Islet of Langerhans (tissue), 1 donor: ENCODE measurements around the gene CCDC12.

ENCODE experiments used
- FAIRE-seq: peaks from one replicate; lab custom pipeline; 2011; peaks lifted over from hg19 to GRCh38; lab: Jason Lieb, UNC

CCDC12 gene

DNA sequence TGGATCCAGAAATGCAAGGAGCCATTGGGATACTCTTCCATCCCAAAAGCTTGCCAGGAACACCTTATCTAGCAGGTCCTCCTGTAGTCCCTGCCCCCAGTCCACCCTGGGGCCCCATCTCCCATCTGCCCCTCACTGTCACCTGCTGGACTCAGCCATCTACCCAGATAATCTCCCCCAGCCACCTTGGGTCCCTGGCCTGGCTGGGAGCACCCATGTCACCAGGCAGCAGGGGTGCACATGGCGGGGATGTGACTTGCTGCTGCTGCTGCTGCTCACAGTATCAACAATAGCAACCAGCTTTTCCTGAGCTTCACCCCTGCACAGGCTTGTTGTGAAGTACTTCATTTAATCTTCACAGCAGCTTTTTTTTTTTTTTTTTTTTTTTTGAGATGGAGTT lies 86.4 kb downstream of the CCDC12 start:
- FAIRE-seq: no peak

DNA sequence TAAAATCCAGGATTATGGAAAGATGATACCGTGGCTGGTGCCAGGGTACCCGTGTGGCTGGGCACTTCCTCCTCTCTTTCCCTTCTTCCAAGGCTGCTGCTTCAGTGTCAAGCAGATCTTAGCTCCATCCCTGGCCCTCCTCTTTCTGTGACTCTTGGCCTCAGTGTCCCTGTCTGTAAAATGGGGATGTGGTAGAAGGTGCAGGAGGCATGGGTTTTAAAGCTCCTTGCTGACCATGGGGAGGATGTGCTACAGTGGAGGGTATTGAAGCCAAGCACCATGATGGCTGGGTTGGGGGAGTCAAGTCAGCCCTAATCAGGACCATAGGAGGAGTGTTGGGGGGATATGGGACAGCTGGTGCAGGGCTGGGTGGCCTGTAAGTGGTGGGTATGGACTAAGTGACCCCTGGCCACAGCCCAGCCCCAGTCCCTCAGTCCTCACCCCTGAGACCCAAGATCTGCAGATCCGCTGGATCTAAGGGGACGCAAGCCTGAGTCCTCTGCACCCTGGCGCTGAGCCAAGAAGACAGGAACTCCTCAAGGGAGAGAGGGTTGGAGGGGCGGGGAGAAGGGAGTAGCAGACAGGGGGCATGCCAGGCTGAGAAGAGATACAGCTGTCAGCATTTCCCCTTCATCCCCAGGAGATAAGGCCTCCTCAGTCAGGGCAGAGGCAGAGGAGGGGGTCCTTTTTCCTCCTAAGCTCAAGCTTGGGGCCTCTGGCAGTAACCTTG lies 87.0 kb downstream of the CCDC12 start:
- FAIRE-seq: no peak

DNA sequence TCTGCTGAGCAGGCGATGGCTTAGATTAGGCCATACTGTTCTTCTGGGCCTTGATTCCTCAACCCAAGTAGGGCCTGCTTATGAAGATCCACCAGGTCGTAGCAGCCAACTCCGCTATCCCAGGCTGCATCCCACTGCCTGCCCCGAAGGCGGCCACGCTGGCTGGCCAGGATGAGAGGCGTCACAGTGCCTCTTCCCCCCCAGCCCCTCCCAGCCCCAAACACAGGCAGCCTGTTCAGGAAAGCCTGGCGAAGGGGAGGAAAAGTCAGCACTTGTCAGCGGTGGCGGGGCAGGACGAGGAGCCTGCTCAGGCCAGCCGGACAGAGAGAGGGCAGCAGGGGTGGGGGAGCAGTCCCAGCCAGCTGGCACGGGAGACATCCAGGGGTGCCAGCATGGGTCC lies 87.8 kb downstream of the CCDC12 start:
- no peak for FAIRE-seq

DNA sequence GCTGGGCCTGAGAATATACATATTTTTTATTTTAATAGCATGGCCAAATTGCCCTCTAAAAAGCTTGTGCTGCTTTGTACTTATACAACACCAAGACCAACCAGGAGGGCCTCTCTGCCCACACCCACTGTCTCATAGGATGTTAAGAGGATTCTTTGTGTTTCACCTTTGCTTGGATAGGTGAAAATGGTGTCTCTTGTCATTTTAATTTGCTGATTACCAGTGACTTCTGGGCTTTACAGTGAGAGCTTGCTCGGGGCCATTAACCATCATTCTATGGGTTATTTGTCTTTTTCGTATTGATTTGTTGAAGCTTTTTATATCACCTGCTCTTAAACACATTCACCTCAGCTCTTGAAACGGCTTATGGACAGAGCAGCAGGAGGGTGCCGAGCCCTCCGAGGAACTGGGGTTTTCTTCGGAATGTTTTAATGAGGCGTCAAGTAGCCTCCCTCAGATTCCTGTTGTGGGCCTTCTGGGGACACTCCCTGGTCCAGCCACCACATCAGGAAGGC lies 88.5 kb downstream of the CCDC12 start:
- FAIRE-seq: no peak

DNA sequence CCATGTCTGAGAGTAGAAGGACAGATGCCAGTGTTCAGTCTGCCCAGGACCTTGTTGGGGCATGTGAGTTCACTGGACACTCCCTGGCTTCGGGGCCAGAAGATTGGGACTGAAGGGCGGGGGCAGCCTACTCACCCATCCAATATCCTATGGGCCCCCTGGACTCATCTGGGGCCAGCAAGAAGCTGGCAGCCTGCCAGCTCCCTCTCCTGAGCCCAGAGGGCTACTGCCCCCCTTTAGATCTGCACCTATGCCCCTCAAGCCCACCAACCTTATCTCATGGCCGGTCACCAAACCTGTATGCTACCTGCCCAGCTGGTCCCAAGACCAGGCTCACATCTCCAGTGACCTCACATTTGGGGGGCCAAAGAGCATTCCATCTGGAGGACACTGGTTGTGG lies 90.9 kb downstream of the CCDC12 start:
- no peak for FAIRE-seq

DNA sequence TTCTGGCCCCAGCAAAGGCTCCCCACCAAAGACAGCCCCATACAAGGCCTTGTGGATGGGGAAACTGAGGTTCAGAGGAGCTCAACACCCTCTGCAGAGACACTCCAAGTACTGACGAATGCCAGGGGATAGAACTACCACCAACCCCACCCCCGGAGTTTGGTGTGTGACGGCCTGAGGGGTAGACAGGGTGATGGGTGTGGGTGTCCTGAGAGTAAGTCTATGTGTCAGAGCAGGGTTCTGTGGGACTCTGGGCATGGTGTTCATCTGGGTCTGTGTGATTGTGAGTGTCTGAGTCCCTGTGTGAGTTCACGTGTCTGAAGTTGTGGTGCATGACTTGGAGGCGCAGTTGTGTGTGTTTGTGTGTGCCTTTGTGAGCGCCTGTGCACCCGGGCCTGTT lies 91.6 kb downstream of the CCDC12 start:
- FAIRE-seq: no peak

DNA sequence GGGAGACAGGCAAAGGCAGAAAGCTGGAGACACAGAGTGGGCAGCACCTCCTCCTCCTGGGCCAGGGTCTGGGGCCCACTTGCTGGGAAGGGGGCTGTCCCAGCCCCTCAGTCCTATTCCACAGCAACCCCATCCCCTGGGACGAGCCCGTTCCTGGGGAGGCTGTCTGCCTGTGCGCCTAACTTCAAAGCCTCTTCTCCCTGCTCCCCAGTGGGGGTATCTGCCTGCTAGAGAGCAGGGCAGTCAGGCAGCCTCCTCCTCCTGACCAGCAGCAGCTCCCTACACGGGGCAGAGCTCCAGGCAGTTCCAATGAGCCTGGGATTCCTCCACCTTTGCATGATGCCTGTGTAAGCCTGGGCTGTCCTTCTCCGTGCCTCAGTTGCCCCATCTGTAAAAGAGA lies 92.1 kb downstream of the CCDC12 start:
- FAIRE-seq: no peak

DNA sequence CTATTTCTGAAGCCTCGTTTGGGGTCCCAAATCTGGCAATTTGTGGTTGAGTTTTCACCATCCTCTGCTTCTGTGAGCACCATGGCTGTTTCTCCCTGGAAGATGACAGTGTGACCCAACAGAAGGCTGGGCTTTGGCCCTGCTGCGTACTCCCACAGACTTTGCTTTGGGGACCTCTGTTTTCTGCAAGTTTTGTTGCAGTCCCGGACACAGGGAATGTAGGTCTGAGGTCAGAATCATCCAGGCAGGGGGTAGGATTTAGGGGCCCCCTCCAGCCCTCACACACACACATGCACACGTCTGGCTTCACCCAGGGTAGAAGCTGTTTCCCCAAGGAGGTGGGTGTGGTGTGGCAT lies 92.7 kb downstream of the CCDC12 start:
- FAIRE-seq: no peak

DNA sequence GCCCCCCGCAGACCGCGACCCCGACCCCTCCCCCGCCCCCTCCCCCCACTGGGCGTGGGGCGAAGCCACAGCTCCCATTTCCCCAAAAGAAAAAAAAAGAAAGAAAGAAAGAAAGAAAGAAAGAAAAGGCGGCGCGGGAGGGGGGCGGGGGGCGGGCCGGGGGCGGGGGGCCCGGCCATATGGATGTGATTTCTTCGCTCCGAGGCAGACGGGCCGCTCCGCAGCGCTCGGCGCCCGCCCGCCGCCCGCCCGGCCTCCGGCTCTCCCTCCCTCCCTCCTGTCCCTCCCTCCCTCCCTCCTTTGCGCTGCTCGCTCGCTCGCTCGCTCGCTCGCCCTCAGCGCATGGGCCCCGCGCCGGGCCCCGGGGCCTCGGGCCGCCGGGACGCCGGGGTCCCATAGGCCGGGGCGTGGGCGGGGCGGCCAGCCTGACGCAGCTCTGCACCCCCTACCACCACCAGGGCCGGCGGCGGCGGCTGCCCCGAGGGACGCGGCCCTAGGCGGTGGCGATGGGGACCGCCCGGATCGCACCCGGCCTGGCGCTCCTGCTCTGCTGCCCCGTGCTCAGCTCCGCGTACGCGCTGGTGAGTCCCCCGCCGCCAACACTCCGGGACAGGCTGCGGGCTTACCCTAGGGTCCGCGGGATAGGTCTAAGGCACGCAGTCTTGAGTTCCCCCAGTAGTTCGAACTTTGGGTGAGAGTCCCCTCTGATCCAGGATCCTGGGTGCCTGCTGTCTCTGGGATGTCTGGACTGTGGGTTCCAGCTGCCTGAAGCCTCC lies 93.3 kb downstream of the CCDC12 start:
- FAIRE-seq: no peak

DNA sequence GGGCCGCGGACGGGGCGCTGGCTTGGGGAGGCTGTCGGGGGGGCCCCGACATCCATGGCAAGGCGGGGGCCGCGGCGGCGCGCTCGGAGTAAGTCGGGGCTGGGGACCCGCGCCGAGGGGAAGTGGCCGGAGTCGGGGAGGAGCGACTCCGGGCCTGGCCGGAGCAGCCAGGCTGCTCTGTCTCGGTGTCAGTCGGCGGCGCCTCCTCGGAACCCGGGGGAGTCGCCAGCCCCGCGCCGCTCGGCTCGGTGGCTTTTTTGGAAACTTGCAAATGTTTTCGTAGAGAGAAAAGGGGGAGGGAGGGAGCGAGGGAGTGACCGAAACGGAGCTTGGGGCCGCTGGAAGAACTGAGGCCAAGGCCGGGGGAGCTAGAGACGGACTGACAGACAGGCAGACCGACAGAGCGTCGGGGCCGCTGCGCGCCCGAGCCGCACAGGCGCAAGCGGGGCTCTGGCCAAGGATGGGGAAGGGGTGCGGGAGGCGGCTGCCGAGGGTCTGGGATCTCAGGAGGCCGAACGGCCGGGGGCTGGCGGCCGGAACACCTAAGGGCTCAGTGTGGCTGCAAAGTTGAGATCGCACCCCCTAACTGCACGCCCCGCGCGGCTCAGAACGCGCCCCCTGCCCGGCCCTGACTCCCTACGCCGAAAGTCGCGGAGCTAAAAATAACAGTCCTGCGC lies 94.0 kb downstream of the CCDC12 start:
- no peak for FAIRE-seq

DNA sequence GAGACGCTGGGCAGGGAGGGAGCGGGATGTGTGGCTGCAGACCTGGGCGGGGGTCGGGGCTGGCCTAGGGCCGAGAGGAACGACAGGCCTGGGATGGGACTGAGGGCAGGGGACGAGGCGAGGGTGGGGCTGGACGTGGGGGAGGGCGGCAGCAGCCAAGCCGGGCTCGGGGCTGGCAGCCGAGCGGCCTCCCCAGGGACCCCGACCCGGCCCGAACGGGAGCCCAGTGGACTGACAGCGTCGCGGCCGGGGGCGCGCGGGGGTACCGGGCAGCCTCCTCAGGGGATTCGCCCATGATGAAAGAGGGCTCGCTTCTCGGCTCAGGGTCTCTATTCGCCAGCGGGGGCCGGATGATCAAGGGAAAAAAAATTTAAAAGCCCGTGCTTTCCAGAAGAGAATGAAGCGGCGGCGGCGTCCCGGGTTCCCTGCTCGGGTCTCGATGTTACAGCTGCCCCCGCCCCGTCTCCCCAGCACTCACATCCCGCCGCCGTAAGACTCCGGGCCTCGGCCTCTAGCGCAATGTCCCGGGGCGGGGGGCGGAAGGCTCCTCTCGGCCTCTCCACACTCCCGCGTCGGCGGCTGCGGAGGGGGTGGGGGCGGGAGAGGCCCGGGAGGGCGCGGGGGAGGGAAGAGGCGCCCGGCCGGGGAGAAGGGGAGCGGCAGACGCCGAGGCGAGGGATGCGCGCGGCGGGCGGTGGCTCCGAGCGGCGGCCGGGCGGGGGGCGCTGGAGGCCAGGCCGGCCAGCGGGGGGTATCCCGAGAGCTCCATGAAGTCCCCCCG lies 94.8 kb downstream of the CCDC12 start:
- no peak for FAIRE-seq

DNA sequence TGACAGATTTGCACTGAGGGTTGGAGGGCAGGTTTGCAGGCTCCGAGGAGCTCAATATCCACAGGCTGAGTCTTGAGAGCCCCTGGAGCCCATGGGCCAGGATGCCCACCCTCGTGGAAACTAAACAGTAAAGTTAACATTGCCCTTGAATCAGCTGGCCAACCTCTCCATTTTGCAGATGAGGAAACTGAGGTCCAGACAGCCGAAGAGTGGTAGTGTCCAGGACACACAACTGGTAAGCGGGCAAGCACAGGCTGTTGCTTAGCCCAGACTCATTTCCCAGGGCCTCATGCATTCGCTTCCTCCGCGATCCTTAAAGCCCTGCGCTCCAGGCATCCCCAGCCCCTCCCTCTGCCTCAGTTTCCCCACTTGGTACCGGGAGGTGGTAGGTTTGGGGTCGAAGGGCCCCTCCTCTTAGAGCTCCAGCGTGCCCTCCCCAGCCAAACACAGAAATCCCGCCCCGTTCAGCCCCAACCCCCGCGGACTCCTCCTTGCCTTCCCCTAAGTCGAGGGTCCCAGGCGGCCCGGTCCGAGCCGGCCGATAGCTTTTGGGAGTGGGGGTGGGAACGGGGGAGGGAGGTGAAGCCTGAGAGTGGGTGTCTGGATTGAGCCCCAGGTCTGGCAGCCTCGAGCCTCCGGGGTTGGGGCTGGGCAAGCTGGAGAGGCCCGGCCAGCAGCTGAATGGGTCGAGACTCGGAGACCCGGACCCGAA lies 95.5 kb downstream of the CCDC12 start:
- no peak for FAIRE-seq

DNA sequence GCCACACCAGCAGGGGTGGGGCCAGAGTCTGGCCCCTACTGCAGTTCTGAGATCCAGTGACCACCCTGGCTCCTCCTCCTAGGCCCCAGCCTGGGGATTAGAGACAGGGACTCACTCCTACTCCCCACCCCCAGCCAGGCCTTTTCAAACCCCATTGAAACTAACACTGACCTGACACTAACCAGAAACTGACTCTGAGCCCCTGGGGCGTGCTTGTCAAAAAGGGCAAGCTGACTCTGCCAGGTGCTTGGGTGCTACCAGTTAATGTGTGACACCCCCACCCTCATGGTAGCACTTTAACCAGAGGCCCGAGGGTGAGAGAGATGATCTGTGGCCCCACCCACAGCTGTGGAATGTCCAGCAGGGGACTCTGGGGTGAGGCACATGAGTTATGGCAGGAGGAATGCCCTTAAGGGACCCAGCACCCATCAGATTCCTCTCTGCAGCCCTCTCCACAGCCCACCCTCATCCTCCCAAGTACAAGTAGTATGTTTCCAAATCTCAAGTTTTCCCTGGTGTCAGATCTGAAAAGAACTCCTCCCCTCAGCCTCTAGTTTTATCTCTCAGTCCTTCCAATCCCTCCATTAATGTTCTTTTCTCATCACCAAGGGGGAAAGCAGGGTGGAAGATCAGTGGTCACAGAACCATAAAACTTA lies 97.6 kb downstream of the CCDC12 start:
- no peak for FAIRE-seq

DNA sequence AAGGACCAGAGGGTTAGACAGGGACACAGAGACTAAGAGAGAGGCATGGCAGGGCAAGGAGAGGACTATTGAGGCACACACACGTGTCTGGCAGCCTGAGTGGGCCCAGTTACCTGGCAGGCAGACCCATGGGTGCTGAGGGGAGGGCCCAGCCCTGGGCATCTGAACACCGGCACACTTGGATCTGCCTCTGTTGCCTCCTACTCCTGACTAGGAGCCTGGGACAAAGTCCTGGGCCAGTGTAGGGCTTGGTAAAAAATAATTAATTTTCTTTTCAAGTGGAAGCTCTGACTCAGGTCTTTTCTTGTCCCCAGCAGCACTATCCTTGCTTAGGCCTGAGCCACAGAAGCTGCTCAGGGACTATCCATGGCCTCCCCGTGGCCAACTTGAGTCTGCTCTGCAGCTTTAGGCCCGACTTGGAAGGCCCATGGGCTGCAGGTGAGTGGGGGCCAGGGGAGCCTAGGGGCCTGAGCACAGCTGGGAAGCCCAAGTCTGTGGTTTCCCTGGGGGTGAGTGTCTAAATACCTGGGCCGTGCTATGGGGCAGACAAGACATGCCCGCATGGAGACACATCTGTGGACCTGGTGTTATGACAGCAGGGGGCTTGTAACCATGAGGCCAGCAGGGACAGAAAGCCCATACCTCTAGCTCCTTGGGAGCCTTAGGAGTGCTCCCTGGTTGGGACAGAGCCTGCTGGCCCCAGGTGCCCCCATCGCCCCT lies 99.0 kb downstream of the CCDC12 start, which contains the start of gene PTH1R:
TSS of gene PTH1R (plus strand) at position 316 of the 720 bp plus-strand sequence. CDS start 5,839 bp downstream, outside the sequence.
- FAIRE-seq: no peak

DNA sequence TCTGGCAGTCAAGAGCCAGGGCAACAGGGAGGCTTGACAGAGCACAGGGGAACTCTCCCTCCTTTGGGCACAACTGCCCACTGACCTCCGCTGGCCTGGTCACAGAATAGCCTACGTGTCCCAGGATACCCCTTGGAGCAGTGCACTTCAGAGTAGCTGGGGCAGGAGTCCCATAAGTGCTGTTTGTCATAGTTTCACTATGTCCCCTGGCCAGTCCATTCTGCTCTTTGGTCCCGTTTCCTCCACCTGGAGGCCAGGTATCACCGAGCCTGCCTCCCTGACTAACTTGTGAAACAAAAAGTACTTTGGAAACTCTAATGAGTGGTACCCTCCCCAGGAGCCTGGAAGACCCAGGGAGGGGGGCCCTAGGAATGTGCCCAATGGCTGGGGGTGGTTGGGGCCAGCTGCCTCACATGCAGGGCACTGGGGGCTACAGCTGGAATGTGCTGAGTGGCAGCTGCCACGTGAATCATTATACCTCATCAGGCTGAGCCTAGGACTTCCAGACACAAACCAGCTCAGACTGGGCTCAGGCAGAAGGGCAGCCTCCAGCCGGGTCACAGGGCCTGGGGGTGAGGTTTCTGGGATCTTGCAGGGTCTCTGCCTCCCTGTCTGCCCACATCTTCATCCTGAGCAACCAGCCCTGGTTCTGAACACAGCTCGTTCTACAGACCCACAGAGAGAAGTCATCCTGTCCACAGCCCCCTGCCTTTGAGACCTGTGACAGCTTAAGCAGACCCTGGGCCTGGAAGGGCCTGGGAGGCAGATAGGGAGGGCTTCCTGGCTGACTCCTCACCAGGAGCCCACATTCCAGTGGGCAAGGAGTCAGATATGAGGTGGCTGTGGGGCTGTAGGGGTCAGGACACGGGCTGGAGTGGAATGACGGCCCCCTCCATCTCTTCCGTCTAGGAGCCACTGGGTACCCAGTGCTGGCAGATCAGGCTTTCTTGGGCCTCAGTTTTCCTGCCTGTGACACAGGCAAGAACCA lies 99.9 kb downstream of the CCDC12 start:
- no peak for FAIRE-seq

DNA sequence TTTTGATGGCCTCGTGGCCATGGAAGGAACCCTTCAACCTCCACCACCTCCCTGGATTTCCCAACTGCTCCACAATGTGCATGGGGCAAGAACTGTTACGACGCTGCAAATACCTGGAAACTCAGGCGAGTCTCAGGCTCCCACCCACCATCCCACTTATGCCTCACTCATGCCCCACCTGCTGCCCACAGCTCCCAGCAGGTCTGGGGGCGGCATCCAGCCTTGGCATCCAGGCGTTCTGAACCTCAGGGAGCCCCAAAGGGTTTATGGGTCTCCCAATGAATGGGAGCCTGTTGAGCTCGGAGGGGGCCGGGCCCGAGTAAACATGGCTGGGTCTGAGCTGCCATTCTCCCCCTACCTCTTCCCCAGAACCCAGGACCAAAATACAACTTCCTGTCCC lies 101.0 kb downstream of the CCDC12 start:
- FAIRE-seq: no peak

DNA sequence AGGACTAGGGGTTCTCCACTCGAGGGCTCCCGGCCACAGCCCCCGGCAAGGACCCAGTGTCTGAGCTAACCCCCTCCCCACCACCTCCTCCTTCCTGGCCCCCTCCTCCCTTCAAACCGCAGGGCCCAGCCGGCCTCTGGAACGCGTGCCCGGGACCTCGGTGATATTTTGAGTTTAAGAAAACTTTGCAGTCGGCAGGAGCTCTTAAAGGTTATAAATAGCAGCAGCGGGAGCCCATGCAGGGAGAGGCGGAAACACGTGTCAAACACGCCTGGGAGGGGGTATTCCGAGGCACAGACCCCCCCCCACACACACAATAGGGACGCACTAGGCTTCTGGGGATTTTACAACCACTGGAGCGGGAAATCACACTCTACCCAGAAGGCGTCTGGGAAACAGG lies 102.1 kb downstream of the CCDC12 start:
- FAIRE-seq: no peak

DNA sequence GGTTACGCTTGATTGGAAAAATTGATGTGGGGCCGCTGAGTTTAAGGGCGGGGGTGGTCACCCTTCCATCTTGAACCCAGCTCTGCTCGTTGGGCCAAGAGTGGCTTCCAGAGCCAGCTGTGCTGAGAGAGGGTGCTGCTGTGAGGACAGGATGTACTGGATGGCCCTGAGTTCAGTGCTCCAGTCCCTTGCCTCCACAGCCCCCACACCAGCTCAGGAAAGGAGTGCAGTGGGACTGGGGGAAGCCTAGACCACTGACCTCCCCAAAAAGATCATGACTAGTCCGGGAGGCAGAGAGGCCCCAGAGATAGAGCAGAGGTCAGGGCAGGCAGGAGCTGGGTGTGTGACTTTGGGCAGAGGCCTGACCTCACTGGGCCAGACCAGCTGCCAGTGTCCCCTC lies 103.0 kb downstream of the CCDC12 start:
- FAIRE-seq: no peak
